Cardiac muscle cell (in vitro differentiated cells and primary cell): ENCODE measurements around the gene TMEM163. TPM values are rescaled to one million over a fixed set of nuclear protein-coding genes. Genes with fewer than 3 reads are reported as not detected.

Experiments used
- DNase-seq, 2 donors: peaks; one replicate each; pipeline versions ENCODE4 v3.0.0 to v3.0.0-alpha.2; 2010 to 2017; ENCODE audit warnings: low read depth in 1 of 2, low spot score in 1 of 2
- H3K27ac ChIP-seq: fragments of 200-600 bp; sonication (generic); 2 replicates; pipeline ENCODE4 v1.5.1; 2016
- H3K27me3 ChIP-seq: fragments of 200-600 bp; sonication (generic); 2 replicates; pipeline ENCODE4 v1.6.0; 2016; ENCODE audit warnings: control low read depth
- H3K36me3 ChIP-seq: fragments of 200-600 bp; sonication (generic); 2 replicates; pipeline ENCODE4 v1.5.1; 2016; ENCODE audit warnings: control low read depth
- H3K4me1 ChIP-seq: fragments of 200-600 bp; sonication (generic); 2 replicates; pipeline ENCODE4 v1.8.1; 2017; ENCODE audit warnings: low read depth, mild to moderate bottlenecking, mixed run types
- H3K4me3 ChIP-seq: fragments of 200-600 bp; sonication (generic); 2 replicates; pipeline ENCODE4 v1.5.1; 2016; ENCODE audit warnings: mild to moderate bottlenecking
- H3K9me3 ChIP-seq: fragments of 200-600 bp; sonication (generic); 2 replicates; pipeline ENCODE4 v1.5.1; 2017; ENCODE audit warnings: low read depth, mild to moderate bottlenecking, control low read depth
- polyA plus RNA-seq: library from polyadenylated mRNA; unstranded; fragments of >200 nt; fragmentation: Nextera tagmentation; extraction: Ambion mirVana; gene quantifications from 2 replicates; pipeline ENCODE4 v1.2.1, GENCODE V29; 2016
- total RNA-seq: library from RNA; depleted of rRNA; stranded (reverse); fragments of >200 nt; gene quantifications from 2 replicates; pipeline ENCODE4 v1.2.3, GENCODE V29; 2016
- TF ChIP-seq, protein P1 (sequence below): IDR thresholded peaks from 2 replicates; pipeline ENCODE4 v1.5.1; 2012; ENCODE audit warnings: low read depth, mild to moderate bottlenecking, low read length

TMEM163 gene
- total and polyA plus RNA-seq, 2 experiments from 2014 or later = 45.8 to 58.1 TPM

DNA sequence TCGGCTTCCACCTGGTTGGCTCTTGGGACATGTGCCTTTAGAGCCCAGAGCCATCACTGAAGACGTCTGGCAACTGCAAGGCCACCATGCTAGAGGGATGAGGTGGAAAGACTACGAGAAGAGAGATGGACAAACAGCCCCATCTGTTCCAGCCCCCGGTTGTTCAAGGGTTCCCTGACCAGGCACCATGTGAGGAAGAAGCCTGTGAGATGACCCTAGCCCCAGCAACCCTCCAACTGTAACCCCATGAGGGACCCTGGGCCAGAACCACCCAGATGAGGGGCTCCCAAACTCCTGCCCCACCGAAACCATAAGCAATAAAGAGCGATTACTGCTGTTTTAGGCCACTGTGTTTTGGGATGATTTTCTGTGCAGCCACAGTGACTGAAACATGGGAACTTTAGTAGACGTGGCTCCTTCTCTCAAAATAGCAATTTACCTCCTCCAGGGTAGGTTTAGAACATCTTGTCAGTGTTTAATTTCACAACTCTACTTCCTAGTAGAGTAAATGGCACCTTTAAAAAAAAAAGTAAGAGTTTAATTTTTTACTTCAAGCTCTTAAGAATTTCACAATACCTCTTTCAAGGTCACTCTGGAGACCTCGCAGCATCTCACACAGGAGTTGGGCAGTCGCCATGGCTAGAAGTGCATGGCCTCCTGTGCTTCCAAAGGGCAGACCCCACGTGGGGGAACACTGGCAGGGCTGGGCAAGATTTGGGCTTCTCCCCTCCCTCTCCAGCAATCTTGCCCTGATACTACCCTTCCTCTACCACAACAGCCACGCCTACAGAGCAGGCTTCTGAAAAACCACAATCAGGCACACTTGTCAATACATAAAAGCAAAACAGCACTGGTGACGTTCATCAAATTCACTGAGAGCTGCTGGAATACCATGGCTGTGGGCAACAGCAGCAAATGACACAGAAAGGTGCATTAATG lies 48.8 kb downstream of the TMEM163 start:
- no peaks in the 10 kb centered on the region for H3K27me3 ChIP-seq
- no peak overlapping the region for H3K4me3 ChIP-seq
- no peak overlapping the region for H3K27ac ChIP-seq
- TF ChIP-seq, protein P1, sequence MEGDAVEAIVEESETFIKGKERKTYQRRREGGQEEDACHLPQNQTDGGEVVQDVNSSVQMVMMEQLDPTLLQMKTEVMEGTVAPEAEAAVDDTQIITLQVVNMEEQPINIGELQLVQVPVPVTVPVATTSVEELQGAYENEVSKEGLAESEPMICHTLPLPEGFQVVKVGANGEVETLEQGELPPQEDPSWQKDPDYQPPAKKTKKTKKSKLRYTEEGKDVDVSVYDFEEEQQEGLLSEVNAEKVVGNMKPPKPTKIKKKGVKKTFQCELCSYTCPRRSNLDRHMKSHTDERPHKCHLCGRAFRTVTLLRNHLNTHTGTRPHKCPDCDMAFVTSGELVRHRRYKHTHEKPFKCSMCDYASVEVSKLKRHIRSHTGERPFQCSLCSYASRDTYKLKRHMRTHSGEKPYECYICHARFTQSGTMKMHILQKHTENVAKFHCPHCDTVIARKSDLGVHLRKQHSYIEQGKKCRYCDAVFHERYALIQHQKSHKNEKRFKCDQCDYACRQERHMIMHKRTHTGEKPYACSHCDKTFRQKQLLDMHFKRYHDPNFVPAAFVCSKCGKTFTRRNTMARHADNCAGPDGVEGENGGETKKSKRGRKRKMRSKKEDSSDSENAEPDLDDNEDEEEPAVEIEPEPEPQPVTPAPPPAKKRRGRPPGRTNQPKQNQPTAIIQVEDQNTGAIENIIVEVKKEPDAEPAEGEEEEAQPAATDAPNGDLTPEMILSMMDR = no peak
- DNase-seq = no peak
- H3K9me3 ChIP-seq = no peaks in the 10 kb centered on the region
- H3K4me1 ChIP-seq = peaks cover 22% of the 10 kb centered on the region
- H3K36me3 ChIP-seq = no peaks in the 10 kb centered on the region

DNA sequence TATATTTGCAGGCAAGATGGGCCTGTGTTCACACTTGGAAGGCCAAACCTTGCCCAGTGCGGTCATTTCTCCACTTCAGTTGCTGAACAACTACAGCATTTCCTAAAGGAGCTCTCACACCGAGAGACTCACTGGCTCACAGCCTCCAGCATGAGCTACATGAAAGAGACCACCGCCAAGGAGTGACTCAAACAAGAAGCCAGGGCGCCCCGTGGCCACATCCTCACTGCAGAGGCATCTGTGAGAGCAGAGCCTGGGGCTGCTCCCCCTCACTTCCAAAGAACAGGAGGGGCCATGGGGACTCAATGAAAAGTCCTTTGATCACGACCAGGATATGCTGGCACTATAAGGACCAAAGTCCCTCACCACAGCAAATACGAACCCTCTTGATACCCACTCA lies 50.0 kb downstream of the TMEM163 start:
- no peak overlapping the region for H3K4me3 ChIP-seq
- H3K27me3 ChIP-seq = no peaks in the 10 kb centered on the region
- H3K9me3 ChIP-seq = no peaks in the 10 kb centered on the region
- no peak overlapping the region for H3K27ac ChIP-seq
- H3K4me1 ChIP-seq = peaks cover 25% of the 10 kb centered on the region
- no peaks in the 10 kb centered on the region for H3K36me3 ChIP-seq
- TF ChIP-seq, protein P1 = no peak
- DNase-seq = no peak

DNA sequence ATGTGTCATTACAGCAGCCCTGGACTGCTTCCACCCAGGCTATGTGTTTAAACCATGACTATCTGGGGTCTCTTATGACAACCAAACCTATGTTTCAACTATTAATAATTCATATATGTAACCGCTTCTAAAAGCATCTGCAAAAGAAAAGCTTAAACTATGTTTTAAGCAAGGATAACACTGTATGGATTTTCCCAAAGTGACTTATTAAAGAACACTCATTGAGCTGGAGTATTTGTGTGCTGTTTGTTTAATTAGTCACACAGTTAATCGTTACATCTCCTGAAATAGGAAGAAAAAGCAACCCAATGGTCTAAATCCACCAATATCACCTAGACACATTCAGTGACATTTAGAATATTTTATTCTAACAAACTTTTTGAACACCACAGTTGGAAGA lies 51.3 kb downstream of the TMEM163 start:
- H3K27me3 ChIP-seq = no peaks in the 10 kb centered on the region
- H3K9me3 ChIP-seq = no peaks in the 10 kb centered on the region
- TF ChIP-seq, protein P1 = no peak
- H3K27ac ChIP-seq = no peak overlapping the region
- H3K4me1 ChIP-seq = peaks cover 37% of the 10 kb centered on the region
- no peak for DNase-seq
- no peaks in the 10 kb centered on the region for H3K36me3 ChIP-seq
- no peak overlapping the region for H3K4me3 ChIP-seq

DNA sequence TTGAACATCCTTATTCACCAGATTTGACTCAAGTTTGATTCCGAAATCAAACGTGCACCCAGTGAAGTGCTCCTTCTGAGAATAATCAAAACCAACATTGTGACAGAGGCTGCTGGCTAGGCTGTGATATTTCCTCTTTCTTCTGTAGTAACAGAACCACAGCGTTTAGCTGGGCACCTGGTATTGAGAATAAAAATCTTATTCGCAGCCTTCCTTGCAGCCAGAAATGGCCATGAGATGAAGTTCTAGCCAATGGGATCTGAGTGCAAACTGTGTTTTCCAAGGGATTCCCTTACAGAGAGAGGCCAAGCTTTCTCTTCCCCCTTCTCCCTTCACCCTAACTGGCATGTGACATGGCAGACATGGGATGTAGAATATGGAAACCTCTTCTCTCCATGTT lies 51.7 kb downstream of the TMEM163 start:
- H3K9me3 ChIP-seq = no peaks in the 10 kb centered on the region
- H3K27ac ChIP-seq = no peak overlapping the region
- H3K4me3 ChIP-seq = no peak overlapping the region
- H3K4me1 ChIP-seq = peaks cover 37% of the 10 kb centered on the region
- H3K27me3 ChIP-seq = no peaks in the 10 kb centered on the region
- H3K36me3 ChIP-seq = no peaks in the 10 kb centered on the region
- DNase-seq = no peak
- TF ChIP-seq, protein P1 = no peak

DNA sequence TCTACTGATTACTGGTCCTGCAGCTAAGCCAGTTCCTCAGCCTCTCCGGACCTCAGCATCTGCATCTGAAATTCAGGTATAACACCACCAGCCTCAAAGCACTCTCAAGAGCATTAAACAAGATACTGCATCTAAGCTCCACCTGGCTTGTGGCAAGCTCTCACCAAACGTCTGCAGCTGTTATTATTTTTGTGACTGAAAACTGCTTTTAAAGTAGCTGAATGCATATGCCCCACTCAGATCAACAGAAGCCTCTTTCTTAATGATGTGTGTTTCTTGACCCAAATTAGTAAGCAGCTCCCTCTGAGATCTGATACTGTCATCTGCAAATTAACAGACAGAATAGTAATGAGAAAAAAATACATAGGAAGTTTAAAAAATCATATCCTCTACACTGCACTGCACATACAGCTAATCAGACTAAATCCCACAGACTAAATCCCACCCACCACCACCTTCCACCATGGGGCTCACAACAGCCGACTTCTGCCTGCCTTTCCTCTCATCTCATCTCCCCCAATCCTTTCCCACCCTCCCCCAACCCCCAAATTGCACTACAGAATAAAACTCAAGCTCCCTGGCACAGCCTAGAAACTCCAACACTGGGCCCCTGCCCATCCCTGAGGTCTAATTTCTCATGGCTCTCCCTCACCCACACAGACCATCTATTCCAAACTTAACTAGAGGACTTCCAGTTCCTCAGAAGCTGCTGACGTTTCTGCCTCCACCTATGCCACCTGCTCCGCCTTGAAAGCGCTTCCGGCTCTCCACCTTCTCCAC lies 52.9 kb downstream of the TMEM163 start:
- Histone ChIP-seq H3K4me1 (peaks cover 32% of the 10 kb centered on the region), H3K36me3 (no peaks in the 10 kb centered on the region), H3K4me3 (no peak overlapping the region), H3K27ac (no peak overlapping the region), H3K9me3 (no peaks in the 10 kb centered on the region), H3K27me3 (no peaks in the 10 kb centered on the region)
- TF ChIP-seq, protein P1 = no peak
- no peak for DNase-seq
